Adipose tissue (tissue), 3 donors: ENCODE results near the gene UCP3. TPM values are rescaled to one million over a fixed set of nuclear protein-coding genes. Genes with fewer than 3 reads are reported as not detected.

Experiments used
- H3K27ac ChIP-seq: one replicate; pipeline ENCODE4 v1.5.1; 2013; ENCODE audit warnings: low read depth, low read length
- WGBS, 3 donors: extraction: QIAGEN DNeasy Blood & Tissue Kit; methylation state at CpG; one replicate each; pipeline ENCODE4 v1.1.7; 2013; 5-methylcytosine and 5-hydroxymethylcytosine counted together
- polyA plus RNA-seq, 3 donors: library from polyadenylated mRNA; stranded (reverse); fragments of 200-250 nt; gene quantifications; one replicate each; pipeline ENCODE4 v1.2.3, GENCODE V29; 2013
- donor health status: healthy with polysubstance abuse.
- donor health status: Bipolar disorder and iron deficiency.
- donor health status: healthy.

UCP3 gene
- polyA plus RNA-seq, 3 donors: 0.48 to 0.80 (median 0.67) TPM

DNA sequence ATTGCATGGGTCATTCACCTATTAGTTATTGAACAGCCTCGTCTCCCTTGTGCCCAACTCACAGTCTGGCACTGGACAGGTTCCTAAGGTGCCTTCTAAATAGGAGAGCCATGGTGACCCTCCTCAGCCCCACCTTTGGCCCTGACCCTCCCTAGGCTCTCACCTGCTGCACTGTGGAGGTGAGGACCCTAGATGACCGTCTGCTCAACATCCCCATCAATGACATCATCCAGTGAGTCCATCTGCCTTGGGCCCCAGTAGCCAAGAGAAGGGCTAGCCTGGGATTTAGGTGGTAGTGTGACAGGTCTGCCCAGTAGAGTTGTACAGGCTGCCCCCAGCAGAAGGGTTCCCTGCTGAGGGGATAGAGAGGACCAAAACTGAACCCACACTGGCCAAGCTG, 39.8 kb downstream of the UCP3 start:
- 63 to 76% (median 67%) methylated on average over 2 of the region's 2 CpGs for WGBS, 3 donors
- no peak overlapping the region for H3K27ac ChIP-seq

DNA sequence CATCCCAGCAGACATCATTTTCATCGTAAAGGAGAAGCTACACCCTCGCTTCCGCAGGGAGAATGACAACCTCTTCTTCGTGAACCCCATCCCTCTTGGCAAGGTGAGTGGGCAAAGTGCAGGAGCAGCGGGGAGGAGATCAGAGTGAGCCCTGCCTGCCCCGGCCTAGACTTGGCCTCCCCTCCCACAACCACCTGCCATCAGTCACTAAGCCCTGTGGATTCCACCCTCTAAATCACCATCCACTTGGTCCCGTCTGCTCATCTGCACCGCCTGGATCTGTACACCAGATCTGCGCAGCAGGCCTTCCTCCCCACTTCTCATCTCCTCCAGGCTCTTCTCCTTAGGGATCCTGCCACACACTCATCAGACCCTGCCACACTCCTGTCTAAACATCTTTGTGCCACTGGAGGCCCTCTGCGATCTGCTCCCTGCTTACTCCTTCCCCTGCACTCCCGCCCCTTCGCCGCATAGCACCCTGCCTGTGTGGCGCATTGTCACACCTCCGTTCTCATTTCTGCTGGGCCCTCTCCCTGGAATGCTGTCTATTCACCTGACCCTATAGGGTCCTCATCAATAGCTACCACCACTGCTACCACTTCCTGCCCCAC, 40.4 kb downstream of the UCP3 start:
- H3K27ac ChIP-seq: no peak overlapping the region
- 88 to 93% (median 92%) methylated on average over 15 of the region's 15 CpGs for WGBS, 3 donors

DNA sequence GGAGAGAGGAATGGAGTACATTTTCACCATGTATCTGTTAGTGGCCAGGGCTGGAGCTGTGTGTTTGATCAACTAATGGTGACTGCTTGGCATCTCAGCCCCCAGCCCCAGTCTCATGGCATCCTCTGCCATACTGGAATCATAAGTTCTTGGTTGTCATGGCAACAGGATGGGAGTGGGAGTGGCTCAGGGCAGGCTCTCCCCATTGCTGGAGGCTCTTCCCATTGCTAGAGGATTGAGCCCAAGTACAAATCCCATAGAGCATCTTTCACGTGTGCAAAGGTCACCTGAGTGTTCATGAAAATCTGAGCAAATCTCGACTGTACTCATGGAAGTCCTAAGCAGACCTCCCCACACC, 43.1 kb downstream of the UCP3 start:
- H3K27ac ChIP-seq: no peak overlapping the region
- WGBS, 3 donors: 48 to 68% (median 62%) methylated on average over 2 of the region's 2 CpGs

DNA sequence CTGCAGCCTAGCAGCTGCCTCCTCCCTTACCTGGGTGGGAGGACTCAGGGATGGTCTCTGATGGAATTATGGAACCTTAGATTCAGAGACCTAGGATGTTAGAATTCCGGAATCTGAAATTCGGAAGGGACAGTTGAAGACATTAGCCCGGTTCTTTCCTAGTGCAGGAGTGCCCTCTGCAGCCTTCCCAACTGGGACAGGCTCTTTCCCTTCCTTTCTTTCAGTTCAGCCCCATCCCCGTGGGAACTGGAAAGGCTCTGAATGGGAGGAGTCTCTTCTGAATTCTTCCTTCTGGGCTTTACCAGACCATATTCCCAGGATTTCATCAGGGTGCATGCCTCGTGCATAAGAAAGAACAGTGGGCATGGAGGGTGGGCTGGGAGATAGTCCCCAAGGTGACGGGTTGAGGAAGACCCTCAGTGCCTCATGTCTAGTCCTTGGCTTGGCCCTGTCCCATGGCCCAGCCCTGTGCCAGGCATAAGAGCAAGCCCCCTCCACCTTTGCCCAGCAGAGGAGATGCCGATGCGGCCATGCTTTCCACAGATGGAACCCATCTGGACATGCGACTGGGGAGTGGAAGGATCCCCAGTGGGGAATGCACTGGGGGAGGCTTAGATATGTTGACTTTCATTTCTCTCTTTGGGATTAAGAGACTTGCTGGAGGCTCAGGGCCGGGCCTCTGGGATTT, 43.7 kb downstream of the UCP3 start:
- 69 to 72% (median 70%) methylated on average over 10 of the region's 10 CpGs for WGBS, 3 donors

DNA sequence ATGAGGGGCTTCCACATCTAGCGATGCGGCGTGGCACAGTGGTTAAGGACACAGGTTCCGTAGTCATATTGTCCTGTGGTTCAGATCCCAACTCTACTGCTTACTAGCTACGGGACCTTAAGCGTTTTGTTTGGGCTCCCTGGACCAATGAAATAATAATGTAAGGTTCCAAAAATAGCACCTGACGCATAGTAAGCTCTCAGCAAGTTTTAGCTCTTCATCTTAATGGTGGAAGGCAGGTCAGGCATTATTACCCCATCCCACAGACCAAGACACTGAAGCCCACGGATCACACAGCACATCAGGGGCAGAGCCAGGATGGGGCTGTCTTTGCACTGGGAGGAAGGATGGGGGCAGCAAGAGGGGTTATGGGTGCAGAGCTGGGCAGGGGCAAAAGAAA, 45.0 kb downstream of the UCP3 start:
- 70 to 78% (median 76%) methylated on average over 8 of the region's 8 CpGs for WGBS, 3 donors
- no peak overlapping the region for H3K27ac ChIP-seq

More for the DNA sequence above, 43.7 kb downstream of the UCP3 start:
- H3K27ac ChIP-seq: no peak overlapping the region

DNA sequence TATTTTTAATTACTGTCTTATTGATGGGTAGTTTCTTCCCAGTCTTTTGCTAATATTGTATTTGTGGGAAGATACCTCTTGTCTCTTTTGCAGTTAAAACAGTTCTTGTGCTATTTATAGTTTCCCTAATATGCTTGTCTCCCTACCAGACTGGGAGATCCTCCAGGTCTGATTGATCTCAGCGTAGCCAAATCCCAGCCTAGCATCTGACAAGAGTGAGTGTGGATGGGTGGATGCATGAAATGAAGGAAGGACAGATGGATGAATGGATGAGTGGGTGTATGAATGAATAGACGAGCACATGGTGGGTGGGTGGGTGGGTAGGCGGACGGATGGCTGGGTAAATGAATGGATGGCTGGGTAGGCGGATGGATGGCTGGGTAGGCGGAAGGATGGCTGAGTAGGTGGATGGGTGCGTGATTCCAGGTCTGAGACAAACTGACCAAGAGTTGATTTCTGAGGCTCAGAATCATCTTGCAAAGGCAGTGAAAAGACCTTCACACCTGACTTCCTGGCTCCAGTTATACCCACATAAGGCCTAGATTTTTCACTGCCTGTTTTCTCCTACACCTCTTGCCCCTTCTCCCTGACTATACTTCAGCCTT, 46.7 kb downstream of the UCP3 start:
- WGBS, 3 donors: 76 to 81% (median 80%) methylated on average over 7 of the region's 7 CpGs

DNA sequence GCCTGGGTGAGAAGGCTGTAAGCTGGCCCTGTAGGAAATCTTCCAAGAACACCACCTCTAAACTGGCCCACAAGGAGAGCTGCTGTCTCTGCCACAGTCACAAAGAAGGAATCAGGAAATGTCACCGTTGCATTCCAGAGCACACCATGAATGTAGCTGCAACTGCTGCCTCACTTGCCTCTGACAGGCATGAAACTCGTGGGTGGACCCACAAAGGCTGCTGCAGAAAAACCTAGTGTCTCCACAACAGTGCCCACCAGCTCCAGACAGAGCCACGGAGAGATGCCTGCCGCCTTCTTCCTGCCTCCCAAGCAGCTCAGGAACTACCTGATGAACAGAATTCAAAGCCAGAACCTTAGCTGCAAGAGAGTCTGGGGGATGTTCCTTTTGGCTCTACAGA, 47.6 kb downstream of the UCP3 start:
- 65 to 73% (median 68%) methylated on average over 4 of the region's 4 CpGs for WGBS, 3 donors
- no peak overlapping the region for H3K27ac ChIP-seq

More for the DNA sequence above, 46.7 kb downstream of the UCP3 start:
- no peak overlapping the region for H3K27ac ChIP-seq

DNA sequence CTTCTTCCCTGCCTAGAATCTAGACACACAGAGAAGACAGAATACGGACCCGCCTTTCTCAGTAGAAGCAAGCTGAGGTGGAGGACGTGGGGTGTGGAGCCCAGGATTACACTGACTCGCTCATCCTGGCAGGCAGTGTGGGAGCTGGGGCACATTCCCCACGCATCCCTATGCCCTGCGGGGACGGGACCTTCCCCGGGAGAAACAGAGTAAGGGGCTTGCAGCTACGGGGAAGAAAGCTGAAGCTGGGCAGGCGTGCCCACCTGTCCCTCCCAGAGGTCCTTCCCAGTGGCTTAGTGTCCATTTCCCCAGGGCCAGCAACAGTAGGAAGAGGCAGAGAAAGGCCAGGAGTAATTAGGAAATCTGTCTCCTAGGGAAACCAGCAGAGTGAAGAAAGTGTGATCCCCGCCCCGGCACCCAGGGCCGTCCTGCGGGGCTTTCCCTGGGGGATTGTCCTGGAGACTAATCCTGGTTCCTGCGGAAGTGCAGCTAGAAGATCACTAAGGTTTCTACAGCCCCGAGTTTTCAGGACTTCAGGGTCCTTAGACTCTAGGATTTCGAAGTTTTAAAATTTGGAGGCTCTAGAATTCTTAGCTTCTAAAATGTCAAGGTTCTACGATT, 50.3 kb downstream of the UCP3 start:
- 79 to 84% (median 80%) methylated on average over 16 to 18 of the region's 18 CpGs for WGBS, 3 donors
- H3K27ac ChIP-seq: no peak overlapping the region

DNA sequence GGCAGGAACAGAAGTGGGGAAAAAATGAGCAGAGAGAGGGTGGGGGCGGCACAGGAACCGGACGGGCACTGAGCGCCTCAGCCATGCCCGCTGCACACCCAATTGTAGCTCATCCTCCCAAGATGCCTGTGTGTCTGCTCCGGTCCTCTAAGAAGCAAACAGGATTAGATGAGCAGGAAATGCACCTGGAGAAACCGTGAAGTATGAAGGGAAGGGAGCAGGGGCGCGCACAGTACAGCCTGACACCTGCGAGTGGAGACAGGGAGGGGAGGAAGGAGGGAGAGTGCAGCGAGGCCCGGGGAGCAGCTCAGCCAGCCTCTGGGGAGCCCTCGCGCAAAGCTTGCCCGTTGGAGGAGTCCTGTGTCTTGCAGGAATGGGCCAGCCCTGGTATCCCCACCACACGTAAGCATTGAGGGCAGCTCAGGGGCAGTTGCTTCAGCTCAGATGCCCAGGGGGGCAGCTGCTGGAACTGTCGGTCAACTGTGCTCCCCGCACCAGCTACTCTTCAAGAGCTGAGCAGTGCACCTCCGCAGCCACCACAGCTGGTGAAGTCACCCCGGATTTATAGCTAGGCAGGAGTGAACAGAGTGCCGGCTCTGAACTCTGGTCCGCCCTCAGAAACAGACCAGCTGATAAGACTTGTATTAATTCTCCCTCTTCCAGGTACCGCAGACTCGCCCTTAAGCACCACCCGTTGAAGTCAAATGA, 51.1 kb downstream of the UCP3 start:
- WGBS, 3 donors: 63 to 72% (median 66%) methylated on average over 25 of the region's 25 CpGs
- no peak overlapping the region for H3K27ac ChIP-seq

DNA sequence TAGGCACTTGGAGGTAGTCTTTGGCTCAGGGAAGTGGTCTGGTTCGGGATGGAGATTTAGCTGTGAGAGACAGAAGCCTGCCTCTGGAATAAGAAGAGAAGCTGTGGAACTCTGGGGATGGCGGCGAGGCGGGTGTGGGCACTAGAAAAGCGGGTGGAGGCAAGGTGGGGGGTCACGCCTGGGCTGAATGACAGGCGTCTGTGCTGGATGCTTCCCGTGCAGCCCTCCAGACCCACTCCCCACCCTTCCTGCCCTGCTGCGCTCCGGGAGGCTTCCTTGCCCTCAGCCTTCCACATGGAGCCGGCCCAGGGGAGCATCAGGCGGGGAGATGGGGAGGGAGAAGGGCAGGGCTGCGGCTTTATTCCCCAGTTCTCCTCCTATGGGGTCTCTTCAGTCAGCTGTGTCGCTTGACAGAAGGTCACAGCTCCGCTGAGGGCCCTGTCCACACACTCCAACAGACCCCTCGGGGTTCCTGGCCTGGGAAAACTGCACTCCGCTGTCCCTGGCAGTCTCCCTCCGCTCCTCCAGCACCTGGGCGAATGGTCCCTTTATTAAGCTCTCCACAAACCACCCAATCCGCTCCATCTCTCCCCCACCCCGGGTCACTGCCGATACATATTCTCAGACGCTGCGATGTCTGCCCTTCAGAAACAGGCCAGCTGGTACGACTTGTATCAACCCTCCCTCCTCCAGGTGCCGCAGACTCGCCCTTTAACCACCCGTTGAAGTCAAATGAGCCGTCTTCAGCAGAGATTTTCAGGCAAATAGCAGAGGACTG, 51.8 kb downstream of the UCP3 start:
- 48 to 58% (median 55%) methylated on average over 29 of the region's 29 CpGs for WGBS, 3 donors

DNA sequence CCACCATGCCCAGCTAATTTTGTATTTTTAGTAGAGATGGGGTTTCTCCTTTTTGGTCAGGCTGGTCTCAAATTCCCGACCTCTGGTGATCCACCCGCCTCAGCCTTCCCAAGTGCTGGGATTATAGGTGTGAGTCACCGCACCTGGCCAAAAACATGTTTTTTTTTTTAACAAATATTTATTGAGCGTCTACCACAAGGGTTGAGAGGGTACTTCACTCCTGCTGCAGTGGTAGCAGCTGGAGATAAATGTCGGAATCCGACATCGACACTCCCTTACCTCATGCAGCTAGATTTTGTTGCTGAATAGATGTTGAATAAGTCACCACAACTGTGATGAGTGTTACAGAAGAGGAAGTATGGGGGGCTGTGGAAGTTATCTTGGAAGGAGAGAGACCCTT, 57.1 kb downstream of the UCP3 start:
- no peak overlapping the region for H3K27ac ChIP-seq
- WGBS, 3 donors: 81 to 93% (median 89%) methylated on average over 7 of the region's 7 CpGs

More for the DNA sequence above, 51.8 kb downstream of the UCP3 start:
- no peak overlapping the region for H3K27ac ChIP-seq

DNA sequence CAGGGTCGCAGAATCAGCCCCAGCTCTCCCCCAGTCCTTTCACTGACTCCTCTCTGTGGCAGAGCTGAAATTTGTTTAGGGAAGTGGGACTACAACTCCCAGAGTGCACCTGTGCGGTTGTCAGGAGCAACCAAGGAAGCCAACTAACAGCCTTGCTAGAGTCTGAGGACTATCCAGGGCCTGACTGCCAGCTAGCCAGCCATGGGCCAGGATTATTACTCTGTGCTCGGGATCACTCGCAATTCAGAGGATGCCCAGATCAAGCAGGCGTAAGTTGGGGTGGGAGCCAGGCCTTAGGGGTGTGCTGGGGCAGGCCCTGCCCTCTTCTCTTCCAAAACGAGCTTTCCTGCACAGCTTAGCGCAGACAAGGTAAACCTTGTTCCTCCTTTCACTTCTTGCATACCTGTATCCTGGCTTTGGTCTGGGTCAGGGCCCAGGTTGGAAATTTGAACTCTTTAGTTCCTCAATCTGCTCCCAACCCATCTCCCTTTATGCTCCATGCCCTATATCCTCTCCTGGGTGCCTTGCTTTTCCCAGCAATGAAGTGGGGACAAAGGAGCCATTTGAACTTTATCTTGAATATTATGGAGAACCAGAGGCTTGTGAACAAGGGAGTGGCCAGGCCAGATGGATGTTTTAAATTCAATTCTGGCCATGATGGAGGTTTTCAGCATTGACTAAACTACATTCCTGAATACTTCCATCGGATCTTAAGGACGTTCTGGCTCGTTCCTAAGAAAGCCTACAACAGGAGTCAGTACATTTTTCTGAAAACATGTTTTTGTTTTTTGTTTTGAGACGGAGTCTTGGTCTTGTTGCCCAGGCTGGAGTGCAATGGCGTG, 57.8 kb downstream of the UCP3 start, which contains the start of gene DNAJB13:
DNAJB13 (plus strand) TSS at position 158 of the 842 bp plus-strand sequence; CDS start at position 202, 44 bp downstream.
- no peak within 1 kb of the TSS for H3K27ac ChIP-seq
- WGBS, 3 donors: 82 to 86% (median 84%) methylated on average over 12 of the region's 12 CpGs

Other genes starting within 250 kb of the UCP3 start
- gene RAB6A, start 248.0 kb downstream of the UCP3 start, polyA plus RNA-seq: 10 to 100 TPM; 28.9 to 80.1 (median 48.1) TPM
- 10 to 100 TPM; 18.0 to 42.7 (median 22.1) TPM for gene MRPL48, start 221.2 kb downstream of the UCP3 start, polyA plus RNA-seq
- 10 to 100 TPM; 41.5 to 79.7 (median 61.9) TPM for gene COA4, start 132.2 kb downstream of the UCP3 start, polyA plus RNA-seq
- 10 to 100 TPM; 10.7 to 12.4 (median 11.1) TPM for gene PAAF1, start 132.1 kb downstream of the UCP3 start, polyA plus RNA-seq
- gene DNAJB13, start 58.1 kb downstream of the UCP3 start, polyA plus RNA-seq: under 1 TPM in 1 of 3 donors, not detected in 2; 0.51 TPM
- 10 to 100 TPM; 21.4 to 86.4 (median 72.2) TPM for gene UCP2, start 26.2 kb downstream of the UCP3 start, polyA plus RNA-seq
- gene C2CD3, start 161.9 kb upstream of the UCP3 start, polyA plus RNA-seq: 10 to 100 TPM in 1 of 3 donors, 1 to 10 TPM in 2; 4.8 to 10.0 (median 7.2) TPM
- gene PPME1, start 162.2 kb upstream of the UCP3 start, polyA plus RNA-seq: 10 to 100 TPM; 13.3 to 21.7 (median 18.8) TPM